H1 (cell line): ENCODE results near the gene TET2. TPM values are rescaled to one million over a fixed set of nuclear protein-coding genes. Genes with fewer than 3 reads are reported as not detected.

Source experiments
- CTCF ChIA-PET: fragments of 300-600 bp; sonication (Branson Sonifier 250); formaldehyde crosslinking; loops from one replicate; lab custom pipeline; 2021; ENCODE audit not compliant: partially characterized antibody; lab: Charles Lee
- POLR2A ChIA-PET: fragments of 300-600 bp; sonication (Branson Sonifier 250); formaldehyde crosslinking; loops from one replicate; lab custom pipeline; 2021; ENCODE audit warnings: inconsistent platforms; ENCODE audit not compliant: partially characterized antibody; lab: Charles Lee
- DNase-seq, 2 experiments: peaks; one replicate each; pipeline versions ENCODE4 v3.0.0 to v3.0.0-alpha.2; 2010 to 2022; ENCODE audit warnings: low spot score in 2 of 2, low read depth in 1 of 2, mixed read lengths in 1 of 2
- FAIRE-seq: peaks from 2 replicates; lab custom pipeline; 2011; peaks lifted over from hg19 to GRCh38; lab: Jason Lieb, UNC
- H2AFZ ChIP-seq: 2 replicates; pipeline ENCODE4 v1.8.1; 2012; ENCODE audit warnings: low read length, inconsistent platforms
- H2AK5ac ChIP-seq: 2 replicates; pipeline ENCODE4 v1.6.1; 2013; ENCODE audit warnings: low read depth, low read length
- H2BK120ac ChIP-seq: replicated peaks from 2 replicates; pipeline ENCODE3; 2013; ENCODE audit warnings: low read depth, low read length, inconsistent platforms
- H2BK12ac ChIP-seq: 2 replicates; pipeline ENCODE4 v1.6.1; 2013; ENCODE audit warnings: low read depth, low read length
- H2BK15ac ChIP-seq: 2 replicates; pipeline ENCODE4 v1.6.1; 2013; ENCODE audit warnings: low read length
- H2BK20ac ChIP-seq: 2 replicates; pipeline ENCODE4 v1.6.1; 2013; ENCODE audit warnings: low read length
- H2BK5ac ChIP-seq: 2 replicates; pipeline ENCODE4 v1.6.1; 2013; ENCODE audit warnings: low read depth, low read length
- H3K14ac ChIP-seq: 2 replicates; pipeline ENCODE4 v1.6.1; 2013; ENCODE audit warnings: inconsistent platforms; ENCODE audit not compliant: insufficient read length
- H3K18ac ChIP-seq: 2 replicates; pipeline ENCODE4 v1.6.1; 2013; ENCODE audit warnings: low read length; ENCODE audit errors: extremely low read depth
- H3K23ac ChIP-seq: 2 replicates; pipeline ENCODE4 v1.6.1; 2013; ENCODE audit warnings: inconsistent platforms; ENCODE audit not compliant: insufficient read length
- H3K23me2 ChIP-seq: 2 replicates; pipeline ENCODE4 v1.6.1; 2013; ENCODE audit warnings: low read depth, low read length
- H3K27ac ChIP-seq: 2 replicates; pipeline ENCODE4 v1.6.1; 2011; ENCODE audit warnings: low read depth, low read length, inconsistent platforms
- H3K27me3 ChIP-seq, 4 experiments: replicated peaks in 1 of 4; 1 replicate in 1 of 4; 2 replicates in 3 of 4; pipeline versions ENCODE4 v1.6.1 to v1.8.1; 2011 to 2013; ENCODE audit warnings: low read length in 3 of 4, mild to moderate bottlenecking in 3 of 4, inconsistent platforms in 2 of 4, mixed read lengths in 2 of 4, moderate library complexity in 1 of 4; ENCODE audit not compliant: control insufficient read depth in 3 of 4, insufficient read depth in 3 of 4; ENCODE audit errors: extremely low read depth in 1 of 4
- H3K36me3 ChIP-seq, 4 experiments: 2 replicates each; pipeline versions ENCODE4 v1.6.1 to v1.8.1; 2011 to 2013; ENCODE audit warnings: mild to moderate bottlenecking in 4 of 4, low read length in 3 of 4, moderate library complexity in 2 of 4, control low read depth in 1 of 4, inconsistent platforms in 1 of 4; ENCODE audit not compliant: insufficient read depth in 4 of 4, control insufficient read depth in 2 of 4
- H3K4ac ChIP-seq: replicated peaks from 2 replicates; pipeline ENCODE3; 2013; ENCODE audit warnings: low read length, low read depth, mixed read lengths, inconsistent platforms; ENCODE audit not compliant: insufficient read length
- H3K4me1 ChIP-seq, 4 experiments: replicated peaks in 1 of 4; 1 replicate in 1 of 4; 2 replicates in 3 of 4; pipeline versions ENCODE4 v1.6.1 to v1.8.1; 2011 to 2013; ENCODE audit warnings: low read length in 3 of 4, inconsistent platforms in 2 of 4, mixed read lengths in 1 of 4; ENCODE audit not compliant: insufficient read depth in 4 of 4, control insufficient read depth in 3 of 4
- H3K4me2 ChIP-seq, 2 experiments: 2 replicates each; pipeline versions ENCODE4 v1.6.1 to v1.8.1; 2011 to 2013; ENCODE audit warnings: low read depth in 2 of 2, low read length in 2 of 2, control low read depth in 1 of 2, inconsistent platforms in 1 of 2, mild to moderate bottlenecking in 1 of 2; ENCODE audit not compliant: insufficient read depth in 1 of 2
- H3K4me3 ChIP-seq, 4 experiments: fragments of 200-600, 300-600 bp in 1 of 4; sonication (generic), shearing (Covaris generic), sonication (Bioruptor Twin) in 1 of 4; 2 replicates each; pipeline versions ENCODE4 v1.5.1 to v1.8.1; 2011 to 2016; ENCODE audit warnings: low read length in 4 of 4, low read depth in 3 of 4, control low read depth in 2 of 4, inconsistent platforms in 2 of 4, mild to moderate bottlenecking in 2 of 4, mixed read lengths in 1 of 4, moderate library complexity in 1 of 4; ENCODE audit not compliant: insufficient read depth in 2 of 4; ENCODE audit errors: extremely low read depth in 1 of 4
- H3K56ac ChIP-seq: replicated peaks from 2 replicates; pipeline ENCODE3; 2013; ENCODE audit warnings: low read depth, mild to moderate bottlenecking, mixed read lengths, low read length, inconsistent platforms; ENCODE audit not compliant: insufficient read length
- H3K79me1 ChIP-seq: 2 replicates; pipeline ENCODE4 v1.6.1; 2013; ENCODE audit warnings: low read depth, low read length, control low read depth
- H3K79me2 ChIP-seq, 2 experiments: 2 replicates each; pipeline versions ENCODE4 v1.6.1 to v1.8.1; 2012 to 2013; ENCODE audit warnings: low read length in 2 of 2, mild to moderate bottlenecking in 2 of 2, inconsistent platforms in 1 of 2; ENCODE audit not compliant: insufficient read depth in 2 of 2, control insufficient read depth in 1 of 2
- H3K9ac ChIP-seq, 4 experiments: replicated peaks in 1 of 4; 1 replicate in 1 of 4; 2 replicates in 3 of 4; pipeline versions ENCODE4 v1.6.1 to v1.8.1; 2011 to 2013; ENCODE audit warnings: low read depth in 3 of 4, low read length in 3 of 4, control low read depth in 2 of 4, mild to moderate bottlenecking in 2 of 4, moderate library complexity in 2 of 4, inconsistent platforms in 1 of 4; ENCODE audit errors: extremely low read depth in 1 of 4
- H3K9me3 ChIP-seq, 2 experiments: 2 replicates each; pipeline versions ENCODE4 v1.6.1 to v1.8.1; 2012 to 2013; ENCODE audit warnings: mild to moderate bottlenecking in 2 of 2, moderate library complexity in 2 of 2, control low read depth in 1 of 2, inconsistent platforms in 1 of 2, low read depth in 1 of 2, low read length in 1 of 2, mixed read lengths in 1 of 2; ENCODE audit not compliant: insufficient read depth in 2 of 2
- H4K20me1 ChIP-seq, 2 experiments: replicated peaks in 1 of 2; 2 replicates each; pipeline versions ENCODE3 to v1.8.1; 2011 to 2013; ENCODE audit warnings: inconsistent platforms in 2 of 2, low read length in 2 of 2, mild to moderate bottlenecking in 1 of 2; ENCODE audit not compliant: insufficient read depth in 2 of 2, control insufficient read depth in 1 of 2
- H4K5ac ChIP-seq: 2 replicates; pipeline ENCODE4 v1.6.1; 2013; ENCODE audit warnings: low read length, low read depth, mixed read lengths, inconsistent platforms; ENCODE audit not compliant: insufficient read length
- H4K8ac ChIP-seq: 2 replicates; pipeline ENCODE4 v1.8.0; 2013; ENCODE audit warnings: mild to moderate bottlenecking, moderate library complexity, low read length, inconsistent platforms; ENCODE audit not compliant: insufficient read depth; ENCODE audit errors: extremely low read depth
- H4K91ac ChIP-seq: replicated peaks from 2 replicates; pipeline ENCODE3; 2013; ENCODE audit warnings: low read length, mixed read lengths, inconsistent platforms; ENCODE audit not compliant: insufficient read length
- CHD2 ChIP-seq: IDR thresholded peaks from 2 replicates; pipeline ENCODE4 v1.6.1; 2012; ENCODE audit warnings: low read length, improper control_type of control experiment
- GTF2F1 ChIP-seq: IDR thresholded peaks from 2 replicates; pipeline ENCODE4 v1.6.1; 2012; ENCODE audit warnings: low read depth, low read length, improper control_type of control experiment, borderline replicate concordance
- MAFK ChIP-seq: IDR thresholded peaks from 2 replicates; pipeline ENCODE4 v1.6.1; 2012; ENCODE audit warnings: low read depth, mild to moderate bottlenecking, improper control_type of control experiment, low read length
- SUZ12 ChIP-seq: fragments of 200-600 bp; sonication (generic); IDR thresholded peaks from 2 replicates; pipeline ENCODE4 v1.6.1; 2012; ENCODE audit warnings: mild to moderate bottlenecking, inconsistent platforms, low read length, moderate library complexity, mixed read lengths
- ZNF274 ChIP-seq: IDR thresholded peaks from 2 replicates; pipeline ENCODE4 v1.7.0; 2012; ENCODE audit warnings: low read length, borderline replicate concordance; ENCODE audit errors: extremely low read depth
- WGBS, 2 experiments: shearing (Covaris generic) in 1 of 2; methylation state at CpG; one replicate each; pipeline versions ENCODE4 v1.1.6 to v1.1.7; 2013 to 2015; ENCODE audit warnings: low lambda C conversion rate in 2 of 2, mixed read lengths in 2 of 2, inconsistent platforms in 1 of 2, low coverage in 1 of 2, missing lambda C conversion rate in 1 of 2; ENCODE audit not compliant: insufficient replicate concordance in 2 of 2, insufficient coverage in 1 of 2, insufficient read length in 1 of 2; ENCODE audit errors: extremely low coverage in 1 of 2, missing lambda C conversion rate in 1 of 2; 5-methylcytosine and 5-hydroxymethylcytosine counted together
- polyA plus RNA-seq, 7 experiments: library from polyadenylated mRNA; depleted of rRNA in 3 of 7; stranded (reverse) in 5 of 7; unstranded in 2 of 7; fragments of >200 nt in 5 of 7; fragments of 200-250 nt in 2 of 7; gene quantifications; 1 replicate in 5 of 7; 2 replicates in 1 of 7; 4 replicates in 1 of 7; pipeline versions ENCODE4 v1.2.1 to v1.2.3, GENCODE V29; 2011 to 2013; ENCODE audit warnings: missing spikeins in 2 of 7, mixed read lengths in 2 of 7
- total RNA-seq: library from RNA; stranded (reverse); fragmentation: NEBNext Ultra II Directional; extraction: Animal tissue kit (Norgen Biotek cat#: 25700); gene quantifications from 2 replicates; pipeline ENCODE4 v1.2.1, GENCODE V29; 2021

The TET2 gene
- total and polyA plus RNA-seq, 2 of the 8 experiments (the other 6 are each of a cell fraction or from before 2014, with no cell fraction given), result 1.0 to 2.6 TPM

DNA sequence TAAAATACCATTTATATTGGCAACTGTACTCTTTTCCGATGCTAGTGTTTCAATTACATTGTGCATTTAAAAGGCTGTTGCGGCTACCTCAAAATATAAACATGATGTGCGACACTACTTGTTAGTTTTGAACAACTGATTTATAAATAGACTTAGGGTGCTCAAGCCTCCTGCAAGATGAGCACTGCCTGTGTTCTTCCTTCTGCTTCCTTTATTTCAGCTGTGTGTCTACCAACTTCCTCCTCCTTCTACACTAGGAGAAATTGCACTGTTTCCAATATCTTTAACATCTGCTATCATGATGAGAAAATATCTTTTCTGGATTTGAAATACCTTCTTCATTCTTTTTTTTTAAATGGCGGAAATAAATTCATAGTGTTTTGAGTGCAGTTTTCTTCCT, 24.0 kb downstream of the TET2 start:
- H2BK12ac ChIP-seq, result no peak overlapping the region
- no peak overlapping the region for H3K4ac ChIP-seq
- ChIA-PET CTCF (interaction anchor here (0.7 to 1.5 kb wide), 2 partner anchors 26 to 123 kb away, joined by 4 to 8 read pairs; no protein-coding TSS in a partner anchor), POLR2A (no interaction called here)
- H4K8ac ChIP-seq, result no peak overlapping the region
- H3K36me3 ChIP-seq, result no peaks in the 10 kb centered on the region
- FAIRE-seq, result no peak
- no peak for DNase-seq
- H3K4me2 ChIP-seq, result no peak overlapping the region
- WGBS, 2 experiments, result 88% methylated on average over 4 of the region's 4 CpGs; no CpG with 5 or more reads in 1 of the 2 experiments
- H3K18ac ChIP-seq, result no peak overlapping the region
- H3K27me3 ChIP-seq, result no peaks in the 10 kb centered on the region
- H2AFZ ChIP-seq, result no peak overlapping the region
- H3K56ac ChIP-seq, result no peak overlapping the region
- H2BK5ac ChIP-seq, result no peak overlapping the region
- H3K4me1 ChIP-seq, result no peaks in the 10 kb centered on the region
- H2BK120ac ChIP-seq, result no peak overlapping the region
- no peak overlapping the region for H4K5ac ChIP-seq
- no peak overlapping the region for H3K23ac ChIP-seq
- no peaks in the 10 kb centered on the region for H3K79me1 ChIP-seq
- no peak overlapping the region for H4K91ac ChIP-seq
- H3K4me3 ChIP-seq, result no peak overlapping the region
- no peak overlapping the region for H3K27ac ChIP-seq
- H2AK5ac ChIP-seq, result no peak overlapping the region
- no peak overlapping the region for H2BK15ac ChIP-seq
- H3K9ac ChIP-seq, result no peak overlapping the region
- no peaks in the 10 kb centered on the region for H3K23me2 ChIP-seq
- no peak for TF ChIP-seq GTF2F1
- TF ChIP-seq ZNF274, result no peak
- no peak for TF ChIP-seq MAFK
- no peak for TF ChIP-seq CHD2
- no peak for TF ChIP-seq SUZ12
- no peak overlapping the region for H2BK20ac ChIP-seq
- no peak overlapping the region for H3K14ac ChIP-seq
- no peaks in the 10 kb centered on the region for H3K9me3 ChIP-seq
- no peaks in the 10 kb centered on the region for H3K79me2 ChIP-seq
- H4K20me1 ChIP-seq, result peaks cover 0 to 1% of the 10 kb centered on the region in 2 experiments
